Measurements from ENCODE around the gene GIMAP1.

GRCh38 chr7:150715738-150716137, 675 bp upstream of the GIMAP1 start:
- TF ChIP-seq, protein P1, sequence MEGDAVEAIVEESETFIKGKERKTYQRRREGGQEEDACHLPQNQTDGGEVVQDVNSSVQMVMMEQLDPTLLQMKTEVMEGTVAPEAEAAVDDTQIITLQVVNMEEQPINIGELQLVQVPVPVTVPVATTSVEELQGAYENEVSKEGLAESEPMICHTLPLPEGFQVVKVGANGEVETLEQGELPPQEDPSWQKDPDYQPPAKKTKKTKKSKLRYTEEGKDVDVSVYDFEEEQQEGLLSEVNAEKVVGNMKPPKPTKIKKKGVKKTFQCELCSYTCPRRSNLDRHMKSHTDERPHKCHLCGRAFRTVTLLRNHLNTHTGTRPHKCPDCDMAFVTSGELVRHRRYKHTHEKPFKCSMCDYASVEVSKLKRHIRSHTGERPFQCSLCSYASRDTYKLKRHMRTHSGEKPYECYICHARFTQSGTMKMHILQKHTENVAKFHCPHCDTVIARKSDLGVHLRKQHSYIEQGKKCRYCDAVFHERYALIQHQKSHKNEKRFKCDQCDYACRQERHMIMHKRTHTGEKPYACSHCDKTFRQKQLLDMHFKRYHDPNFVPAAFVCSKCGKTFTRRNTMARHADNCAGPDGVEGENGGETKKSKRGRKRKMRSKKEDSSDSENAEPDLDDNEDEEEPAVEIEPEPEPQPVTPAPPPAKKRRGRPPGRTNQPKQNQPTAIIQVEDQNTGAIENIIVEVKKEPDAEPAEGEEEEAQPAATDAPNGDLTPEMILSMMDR (IDR thresholded peaks at IDR 0.05): no peak
- TF ChIP-seq EP300 (IDR thresholded peaks at IDR 0.05): no peak

Data from sigmoid colon (tissue), 4 donors.